ENCODE measurements around the gene SRSF4.

GRCh38 chr1:29114654-29115053 is 67.0 kb downstream of the SRSF4 start:
- TF ChIP-seq CTCF (IDR thresholded peaks at IDR 0.05): no peak
- no peak for TF ChIP-seq REST (IDR thresholded peaks at IDR 0.05; ENCODE audit: low read depth, low read length)
- TF ChIP-seq TCF12 (IDR thresholded peaks at IDR 0.05): no peak
- no peak for TF ChIP-seq RAD21 (IDR thresholded peaks at IDR 0.05; ENCODE audit: low read length)
- no peak for TF ChIP-seq YY1 (IDR thresholded peaks at IDR 0.05; ENCODE audit: low read depth)
- TF ChIP-seq TAF1 (IDR thresholded peaks at IDR 0.05; ENCODE audit: borderline replicate concordance, low read depth, low read length): no peak
- no peak for TF ChIP-seq FOXJ3 (CRISPR knock-in tag; IDR thresholded peaks at IDR 0.05)
- TF ChIP-seq IRF3 (IDR thresholded peaks at IDR 0.05; ENCODE audit: low read depth, low read length): no peak
- TF ChIP-seq GABPA (IDR thresholded peaks at IDR 0.05; ENCODE audit: low read depth): no peak
- TF ChIP-seq SIN3A (IDR thresholded peaks at IDR 0.05; ENCODE audit: borderline replicate concordance, low read depth, low read length): no peak
- TF ChIP-seq ZBTB33 (IDR thresholded peaks at IDR 0.05; ENCODE audit: borderline replicate concordance, low read depth): no peak
- no peak for TF ChIP-seq POLR2AphosphoS5 (IDR thresholded peaks at IDR 0.05; ENCODE audit: low read depth, low read length)

Measured in SK-N-SH (cell line).